Upper lobe of left lung (tissue), 6 donors: ENCODE results near the gene CFAP97D1. TPM values are rescaled to one million over a fixed set of nuclear protein-coding genes. Genes with fewer than 3 reads are reported as not detected.

ENCODE experiments used
- ATAC-seq, 2 donors: fragments of 200-7000 bp; cut with Tn5 transposase; one replicate each; pipeline ENCODE4 v1.9.1; 2022; ENCODE audit warnings: mild to moderate bottlenecking in 2 of 2, moderate library complexity in 2 of 2; ENCODE audit not compliant: low FRiP score in 2 of 2
- DNase-seq, 2 donors: peaks; one replicate each; pipeline ENCODE4 v3.0.0-alpha.2; 2019 to 2020
- H3K27ac ChIP-seq, 4 donors: fragments of 200-600 bp; sonication (generic); one replicate each; pipeline ENCODE4 v1.5.1; 2016 to 2019
- H3K27me3 ChIP-seq, 4 donors: fragments of 200-600 bp; sonication (generic); one replicate each; pipeline ENCODE4 v1.5.1; 2017 to 2019
- H3K36me3 ChIP-seq, 4 donors: fragments of 200-600 bp; sonication (generic); one replicate each; pipeline ENCODE4 v1.5.1; 2016 to 2019
- H3K4me1 ChIP-seq, 4 donors: fragments of 200-600 bp; sonication (generic); one replicate each; pipeline ENCODE4 v1.5.1; 2018 to 2019
- H3K4me3 ChIP-seq, 4 donors: fragments of 200-600 bp; sonication (generic); one replicate each; pipeline ENCODE4 v1.5.1; 2017 to 2019; ENCODE audit warnings: mild to moderate bottlenecking in 2 of 4, moderate library complexity in 1 of 4
- H3K9me3 ChIP-seq, 4 donors: fragments of 200-600 bp; sonication (generic); one replicate each; pipeline ENCODE4 v1.5.1; 2018 to 2019
- CTCF ChIP-seq, 6 experiments: fragments of 450-650 bp in 4 of 6; fragments of 200-600 bp in 2 of 6; sonication (generic) in 2 of 6; IDR thresholded peaks; one replicate each; pipeline ENCODE4 v1.5.1; 2016 to 2019; ENCODE audit warnings: antibody characterized with exemption in 6 of 6
- EP300 ChIP-seq, 4 donors: sonication (generic); formaldehyde crosslinking; IDR thresholded peaks; one replicate each; pipeline ENCODE4 v1.5.1; 2017; ENCODE audit warnings: antibody characterized with exemption in 4 of 4, control low read depth in 2 of 4
- POLR2A ChIP-seq, 4 donors: fragments of 450-650 bp; IDR thresholded peaks; one replicate each; pipeline ENCODE4 v1.5.1; 2016 to 2017; ENCODE audit warnings: antibody characterized with exemption in 4 of 4, mild to moderate bottlenecking in 2 of 4
- POLR2AphosphoS5 ChIP-seq, 2 donors: sonication (generic); formaldehyde crosslinking; IDR thresholded peaks; one replicate each; pipeline ENCODE4 v1.5.1; 2017; ENCODE audit warnings: antibody characterized with exemption in 2 of 2
- WGBS, 2 donors: methylation state at CpG; one replicate each; pipeline ENCODE4 v1.1.5; 2017 to 2018; 5-methylcytosine and 5-hydroxymethylcytosine counted together
- total RNA-seq, 6 donors: library from RNA; depleted of rRNA in 4 of 6; stranded (reverse); fragments of >200 nt in 4 of 6; gene quantifications; one replicate each; pipeline versions ENCODE4 v1.1.0 to v1.2.1, GENCODE V29; 2016 to 2021
- donor health status: DM: no; HTN: no; CAD: no; lungs with moderate emphysema.
- donor health status: DM: no; HTN: yes; CAD: no; lungs with severe emphysema.

Gene CFAP97D1
- total RNA-seq, 6 donors from 2014 or later = 0.17 TPM; not detected in 5

GRCh38 chr17:43810823-43811222 lies 30.6 kb downstream of the CFAP97D1 start:
- Histone ChIP-seq H3K9me3 (no peaks in the 10 kb centered on the region), H3K27me3 (no peaks in the 10 kb centered on the region), H3K27ac (no peak overlapping the region), H3K4me3 (no peak overlapping the region), H3K4me1 (peaks cover 0 to 5% (median 2%) of the 10 kb centered on the region in 4 donors), H3K36me3 (peaks cover 3 to 83% (median 33%) of the 10 kb centered on the region in 4 donors)
- ATAC-seq (no peak), DNase-seq (no peak)
- TF ChIP-seq POLR2A (IDR thresholded peaks at IDR 0.05) (no peak), POLR2AphosphoS5 (IDR thresholded peaks at IDR 0.05) (no peak), CTCF (IDR thresholded peaks at IDR 0.05) (no peak), EP300 (IDR thresholded peaks at IDR 0.05) (no peak)
- WGBS, 2 donors = 91 to 92% methylated on average over 5 of the region's 5 CpGs

GRCh38 chr17:43812396-43813265 lies 32.4 kb downstream of the CFAP97D1 start:
- DNase-seq (no peak), ATAC-seq (no peak)
- H3K4me1 ChIP-seq = peaks cover 0 to 5% (median 2%) of the 10 kb centered on the region in 4 donors
- H3K27ac ChIP-seq = no peak overlapping the region
- H3K4me3 ChIP-seq = no peak overlapping the region
- peaks cover 3 to 87% (median 39%) of the 10 kb centered on the region in 4 donors for H3K36me3 ChIP-seq
- TF ChIP-seq POLR2A (IDR thresholded peaks at IDR 0.05) = no peak
- no peak for TF ChIP-seq CTCF (IDR thresholded peaks at IDR 0.05)
- no peak for TF ChIP-seq POLR2AphosphoS5 (IDR thresholded peaks at IDR 0.05)
- TF ChIP-seq EP300 (IDR thresholded peaks at IDR 0.05) = no peak
- no peaks in the 10 kb centered on the region for H3K27me3 ChIP-seq
- 94% methylated on average over 9 of the region's 10 CpGs for WGBS, 2 donors
- no peaks in the 10 kb centered on the region for H3K9me3 ChIP-seq

GRCh38 chr17:43813386-43813785 lies 33.2 kb downstream of the CFAP97D1 start:
- TF ChIP-seq POLR2A (IDR thresholded peaks at IDR 0.05) = no peak
- TF ChIP-seq POLR2AphosphoS5 (IDR thresholded peaks at IDR 0.05) = no peak
- TF ChIP-seq CTCF (IDR thresholded peaks at IDR 0.05) = no peak
- TF ChIP-seq EP300 (IDR thresholded peaks at IDR 0.05) = no peak
- Histone ChIP-seq H3K36me3 (peaks cover 3 to 87% (median 40%) of the 10 kb centered on the region in 4 donors), H3K9me3 (no peaks in the 10 kb centered on the region), H3K27me3 (no peaks in the 10 kb centered on the region), H3K4me3 (no peak overlapping the region), H3K27ac (no peak overlapping the region), H3K4me1 (peaks cover 0 to 5% (median 2%) of the 10 kb centered on the region in 4 donors)
- 97% methylated on average over 3 of the region's 3 CpGs; no CpG with 5 or more reads in 1 of the 2 donors for WGBS, 2 donors
- DNase-seq (no peak), ATAC-seq (no peak)

- no peak for ATAC-seq
- DNase-seq = no peak
- peaks cover 0 to 87% (median 38%) of the 10 kb centered on the region in 4 donors for H3K36me3 ChIP-seq
- H3K4me1 ChIP-seq = peaks cover 0 to 5% (median 2%) of the 10 kb centered on the region in 4 donors
- TF ChIP-seq CTCF (IDR thresholded peaks at IDR 0.05) (no peak), EP300 (IDR thresholded peaks at IDR 0.05) (no peak), POLR2AphosphoS5 (IDR thresholded peaks at IDR 0.05) (no peak), POLR2A (IDR thresholded peaks at IDR 0.05) (no peak)
- no peak overlapping the region for H3K27ac ChIP-seq
- no peaks in the 10 kb centered on the region for H3K9me3 ChIP-seq
- 92% methylated on average over 12 of the region's 12 CpGs; no CpG with 5 or more reads in 1 of the 2 donors for WGBS, 2 donors
- H3K27me3 ChIP-seq = no peaks in the 10 kb centered on the region
- no peak overlapping the region for H3K4me3 ChIP-seq
Observed at GRCh38 chr17:43814026-43814425, 33.8 kb downstream of the CFAP97D1 start.
